HepG2 (cell line): ENCODE data around the gene PRPF4. TPM values are rescaled to one million over a fixed set of nuclear protein-coding genes. Genes with fewer than 3 reads are reported as not detected.

Experiments
- ATAC-seq: fragments of 200-7000 bp; cut with Tn5 transposase; 3 replicates; pipeline ENCODE4 v1.9.1; 2020; ENCODE audit warnings: mild to moderate bottlenecking, moderate library complexity
- BruUV-seq: library from RNA; stranded (reverse); fragments of 400-500 nt; replicated peaks from 2 replicates; lab custom pipeline; 2021; lab: Mats Ljungman, UMichigan
- CTCF ChIA-PET: fragments of 300-600 bp; formaldehyde crosslinking; extraction: SDS; loops from one replicate; lab custom pipeline; 2021; ENCODE audit warnings: low total read pairs, inconsistent platforms, low intra/inter-chr PET ratio; lab: Yijun Ruan, JAX
- POLR2A ChIA-PET: fragments of 350-600 bp; sonication (Branson Sonifier 250); formaldehyde crosslinking; loops from one replicate; lab custom pipeline; 2020; ENCODE audit warnings: antibody characterized with exemption, inconsistent platforms; lab: Yijun Ruan, JAX
- DNase-seq: peaks from one replicate; pipeline ENCODE4 v3.0.0-alpha.2; 2015; ENCODE audit warnings: low spot score
- FAIRE-seq: peaks from 3 replicates; lab custom pipeline; 2011; peaks lifted over from hg19 to GRCh38; lab: Jason Lieb, UNC
- H2AFZ ChIP-seq: one replicate; pipeline ENCODE4 v1.6.1; 2011; ENCODE audit warnings: low read length, inconsistent platforms
- H3K27ac ChIP-seq: fragments of 300-600 bp; 3 replicates; pipeline ENCODE4 v1.8.0; 2011; ENCODE audit warnings: mixed run types, mild to moderate bottlenecking, mixed read lengths, low read length, inconsistent platforms; ENCODE audit not compliant: insufficient read depth; ENCODE audit errors: extremely low read length
- H3K27me3 ChIP-seq, 2 experiments: fragments of 200-600 bp in 1 of 2; 2 replicates in 1 of 2; 3 replicates in 1 of 2; pipeline versions ENCODE4 v1.6.0 to v1.8.0; 2011; ENCODE audit warnings: low read length in 2 of 2, mild to moderate bottlenecking in 2 of 2, moderate library complexity in 2 of 2, inconsistent platforms in 1 of 2; ENCODE audit not compliant: insufficient read depth in 2 of 2, control insufficient read depth in 1 of 2
- H3K36me3 ChIP-seq, 2 experiments: fragments of 200-600 bp in 1 of 2; replicated peaks in 1 of 2; 2 replicates in 1 of 2; 3 replicates in 1 of 2; pipeline versions ENCODE4 v1.5.1 to v1.8.0; 2011; ENCODE audit warnings: low read length in 2 of 2, inconsistent platforms in 1 of 2; ENCODE audit not compliant: insufficient read depth in 2 of 2, control insufficient read depth in 1 of 2
- H3K4me1 ChIP-seq: 2 replicates; pipeline ENCODE4 v1.5.1; 2012; ENCODE audit warnings: low read length, inconsistent platforms; ENCODE audit not compliant: insufficient read depth
- H3K4me2 ChIP-seq: 2 replicates; pipeline ENCODE4 v1.6.0; 2011; ENCODE audit warnings: low read depth, low read length, inconsistent platforms
- H3K4me3 ChIP-seq, 3 experiments: fragments of 200-600 bp in 1 of 3; sonication (generic), shearing (Covaris generic) in 1 of 3; replicated peaks in 1 of 3; 2 replicates each; pipeline ENCODE4 v1.5.1; 2011 to 2016; ENCODE audit warnings: low read length in 3 of 3, inconsistent platforms in 2 of 3, low read depth in 2 of 3, mild to moderate bottlenecking in 2 of 3, control low read depth in 1 of 3, mixed read lengths in 1 of 3; ENCODE audit not compliant: insufficient read depth in 1 of 3
- H3K79me2 ChIP-seq: one replicate; pipeline ENCODE4 v1.6.1; 2011; ENCODE audit warnings: low read length, inconsistent platforms; ENCODE audit not compliant: insufficient read depth
- H3K9ac ChIP-seq: 2 replicates; pipeline ENCODE4 v1.6.0; 2011; ENCODE audit warnings: mild to moderate bottlenecking, low read depth, low read length, inconsistent platforms; ENCODE audit not compliant: insufficient read depth
- H3K9me3 ChIP-seq: 2 replicates; pipeline ENCODE4 v1.5.1; 2012; ENCODE audit warnings: mild to moderate bottlenecking, low read length
- H4K20me1 ChIP-seq: 2 replicates; pipeline ENCODE4 v1.6.0; 2011; ENCODE audit warnings: inconsistent platforms, mild to moderate bottlenecking, low read length, moderate library complexity; ENCODE audit not compliant: insufficient read depth
- FOXJ3 ChIP-seq: sonication (generic); formaldehyde crosslinking; IDR thresholded peaks from 2 replicates; pipeline ENCODE4 v1.4.0; 2020; ENCODE audit warnings: missing genetic modification reagents, mild to moderate bottlenecking, borderline replicate concordance
- HNRNPH1 ChIP-seq: fragments of 200-400 bp; formaldehyde crosslinking; optimal IDR thresholded peaks from 2 replicates; pipeline ENCODE3; 2017; ENCODE audit warnings: mild to moderate bottlenecking, low read depth, low read length
- ZBTB25 ChIP-seq: IDR thresholded peaks from 2 replicates; pipeline ENCODE4 v1.6.1; 2018; ENCODE audit warnings: missing genetic modification reagents
- ZFP36L2 ChIP-seq: sonication (generic); formaldehyde crosslinking; IDR thresholded peaks from 2 replicates; pipeline ENCODE4 v1.4.0; 2020; ENCODE audit warnings: missing genetic modification reagents
- ZNF549 ChIP-seq: sonication (generic); formaldehyde crosslinking; IDR thresholded peaks from 2 replicates; pipeline ENCODE4 v1.5.0; 2020; ENCODE audit warnings: missing genetic modification reagents
- WGBS: methylation state at CpG from one replicate; pipeline ENCODE4 v1.1.6; 2017; ENCODE audit warnings: low lambda C conversion rate; 5-methylcytosine and 5-hydroxymethylcytosine counted together
- in situ Hi-C: cut with HindIII; loops from 2 replicates; pipeline ENCODE4 v1.10.0; 2017; ENCODE audit warnings: low pct_unique_long_range_greater_than_20kb; ENCODE audit not compliant: extremely low pct_ligation_motif_present
- intact Hi-C: fragments of 100-400 bp; cut with micrococcal nuclease; formaldehyde crosslinking; loops from one replicate; pipeline ENCODE4 v1.10.0; 2022; ENCODE audit not compliant: unreplicated experiment
- polyA plus RNA-seq, 8 experiments: library from polyadenylated mRNA; depleted of rRNA in 3 of 8; stranded (reverse) in 7 of 8; unstranded in 1 of 8; fragments of >200 nt; fragmentation: Illumina TruSeq in 4 of 8; extraction: Trizol in 4 of 8; gene quantifications; 2 replicates each; pipeline versions ENCODE4 v1.2.1 to v1.2.3, GENCODE V29; 2011 to 2016; ENCODE audit warnings: low read depth in 4 of 8, missing spikeins in 1 of 8, mixed read lengths in 1 of 8; ENCODE audit not compliant: insufficient read depth in 1 of 8
- total RNA-seq, 5 experiments: library from RNA; depleted of rRNA; stranded (reverse); fragments of >200 nt; fragmentation: Illumina TruSeq; extraction: Trizol; gene quantifications; 2 replicates each; pipeline ENCODE4 v1.2.3, GENCODE V29; 2016; ENCODE audit warnings: low read depth in 1 of 5
- TF ChIP-seq, protein P1 (sequence below): sonication (generic); formaldehyde crosslinking; IDR thresholded peaks from 2 replicates; pipeline ENCODE4 v1.5.1; 2020; ENCODE audit warnings: mild to moderate bottlenecking, moderate library complexity, missing genetic modification reagents
- TF ChIP-seq, protein P2 (sequence below): sonication (generic); formaldehyde crosslinking; IDR thresholded peaks from 2 replicates; pipeline ENCODE4 v1.8.0; 2022; ENCODE audit warnings: mild to moderate bottlenecking, missing genetic modification reagents, borderline replicate concordance

The PRPF4 gene
- total and polyA plus RNA-seq, 2 of the 13 experiments (the other 11 are each of a cell fraction or from before 2014, with no cell fraction given) = 10.3 to 49.0 TPM

GRCh38 chr9:113227436-113227835 lies 48.0 kb upstream of the PRPF4 start:
- Histone ChIP-seq H4K20me1 (no peaks in the 10 kb centered on the region; the same call in 1 of the 2 replicates), H3K27me3 (no peaks in the 10 kb centered on the region; a peak in 1 of 5 replicates), H3K4me1 (peaks cover 81% of the 10 kb centered on the region), H3K4me2 (peak overlapping the region; percentile 52), H3K27ac (peak overlapping the region; percentile 73), H3K79me2 (peaks cover 87% of the 10 kb centered on the region), H2AFZ (no peak overlapping the region), H3K9me3 (no peaks in the 10 kb centered on the region), H3K36me3 (peaks cover 4 to 11% of the 10 kb centered on the region in 2 experiments; a peak in 3 of 5 replicates), H3K9ac (peak overlapping the region; percentile 23; the same call in 1 of the 2 replicates), H3K4me3 (no peak overlapping the region; a peak in 1 of 6 replicates)
- ChIA-PET POLR2A (interaction anchor here (1.5 to 1.8 kb wide), 2 partner anchors 34 to 48 kb away, joined by 3 to 12 read pairs; partner anchors contain the start of genes CDC26 and PRPF4), CTCF (no interaction called here)
- FAIRE-seq (no peak), DNase-seq (no peak), ATAC-seq (no peak)
- WGBS = 32% methylated on average over 1 of the region's 1 CpG
- intact Hi-C loops = no loop called here
- no TSS peak for BruUV-seq
- in situ Hi-C loops = no loop called here
- TF ChIP-seq, protein P1, sequence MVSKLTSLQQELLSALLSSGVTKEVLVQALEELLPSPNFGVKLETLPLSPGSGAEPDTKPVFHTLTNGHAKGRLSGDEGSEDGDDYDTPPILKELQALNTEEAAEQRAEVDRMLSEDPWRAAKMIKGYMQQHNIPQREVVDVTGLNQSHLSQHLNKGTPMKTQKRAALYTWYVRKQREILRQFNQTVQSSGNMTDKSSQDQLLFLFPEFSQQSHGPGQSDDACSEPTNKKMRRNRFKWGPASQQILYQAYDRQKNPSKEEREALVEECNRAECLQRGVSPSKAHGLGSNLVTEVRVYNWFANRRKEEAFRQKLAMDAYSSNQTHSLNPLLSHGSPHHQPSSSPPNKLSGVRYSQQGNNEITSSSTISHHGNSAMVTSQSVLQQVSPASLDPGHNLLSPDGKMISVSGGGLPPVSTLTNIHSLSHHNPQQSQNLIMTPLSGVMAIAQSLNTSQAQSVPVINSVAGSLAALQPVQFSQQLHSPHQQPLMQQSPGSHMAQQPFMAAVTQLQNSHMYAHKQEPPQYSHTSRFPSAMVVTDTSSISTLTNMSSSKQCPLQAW = no peak
- TF ChIP-seq, protein P2, sequence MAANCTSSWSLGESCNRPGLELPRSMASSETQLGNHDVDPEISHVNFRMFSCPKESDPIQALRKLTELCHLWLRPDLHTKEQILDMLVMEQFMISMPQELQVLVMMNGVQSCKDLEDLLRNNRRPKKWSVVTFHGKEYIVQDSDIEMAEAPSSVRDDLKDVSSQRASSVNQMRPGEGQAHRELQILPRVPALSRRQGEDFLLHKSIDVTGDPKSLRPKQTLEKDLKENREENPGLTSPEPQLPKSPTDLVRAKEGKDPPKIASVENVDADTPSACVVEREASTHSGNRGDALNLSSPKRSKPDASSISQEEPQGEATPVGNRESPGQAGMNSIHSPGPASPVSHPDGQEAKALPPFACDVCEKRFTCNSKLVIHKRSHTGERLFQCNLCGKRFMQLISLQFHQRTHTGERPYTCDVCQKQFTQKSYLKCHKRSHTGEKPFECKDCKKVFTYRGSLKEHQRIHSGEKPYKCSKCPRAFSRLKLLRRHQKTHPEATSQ (CRISPR knock-in tag) = no peak
- TF ChIP-seq ZNF549 (CRISPR knock-in tag) = no peak
- TF ChIP-seq ZBTB25 (CRISPR knock-in tag) = no peak
- no peak for TF ChIP-seq ZFP36L2 (CRISPR knock-in tag)
- TF ChIP-seq HNRNPH1 = no peak
- TF ChIP-seq FOXJ3 = no peak
